ENCODE data around the gene UNKL. TPM values are rescaled to one million over a fixed set of nuclear protein-coding genes. Genes with fewer than 3 reads are reported as not detected.

The UNKL gene
- total RNA-seq, 1 donor from 2014 or later: 144 TPM

DNA sequence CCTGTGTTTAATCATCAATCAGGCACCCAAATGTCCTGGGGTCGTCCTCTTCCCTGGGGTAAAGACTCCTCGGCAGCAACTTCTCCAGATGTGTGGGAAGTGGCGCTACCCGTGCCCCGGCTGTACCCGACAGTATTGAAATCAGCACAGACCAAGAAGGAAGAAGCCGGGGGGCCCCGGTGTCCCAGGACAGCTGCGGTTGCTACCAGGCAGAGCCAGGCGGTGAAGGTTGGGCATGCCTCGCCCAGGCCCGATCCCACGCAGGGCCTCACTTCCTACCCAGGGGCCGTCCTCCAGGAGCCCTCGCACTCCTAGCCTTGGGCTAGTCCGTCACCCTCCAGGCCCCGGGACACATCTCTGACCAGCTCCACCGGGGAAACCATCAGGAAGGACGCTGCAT lies 38.8 kb upstream of the UNKL start:
- DNase-seq (ENCODE audit: low spot score in 2 of 2): no peak
- H3K9me3 ChIP-seq: no peaks in the 10 kb centered on the region
- no peak overlapping the region for H3K4me3 ChIP-seq
- TF ChIP-seq, protein P1, sequence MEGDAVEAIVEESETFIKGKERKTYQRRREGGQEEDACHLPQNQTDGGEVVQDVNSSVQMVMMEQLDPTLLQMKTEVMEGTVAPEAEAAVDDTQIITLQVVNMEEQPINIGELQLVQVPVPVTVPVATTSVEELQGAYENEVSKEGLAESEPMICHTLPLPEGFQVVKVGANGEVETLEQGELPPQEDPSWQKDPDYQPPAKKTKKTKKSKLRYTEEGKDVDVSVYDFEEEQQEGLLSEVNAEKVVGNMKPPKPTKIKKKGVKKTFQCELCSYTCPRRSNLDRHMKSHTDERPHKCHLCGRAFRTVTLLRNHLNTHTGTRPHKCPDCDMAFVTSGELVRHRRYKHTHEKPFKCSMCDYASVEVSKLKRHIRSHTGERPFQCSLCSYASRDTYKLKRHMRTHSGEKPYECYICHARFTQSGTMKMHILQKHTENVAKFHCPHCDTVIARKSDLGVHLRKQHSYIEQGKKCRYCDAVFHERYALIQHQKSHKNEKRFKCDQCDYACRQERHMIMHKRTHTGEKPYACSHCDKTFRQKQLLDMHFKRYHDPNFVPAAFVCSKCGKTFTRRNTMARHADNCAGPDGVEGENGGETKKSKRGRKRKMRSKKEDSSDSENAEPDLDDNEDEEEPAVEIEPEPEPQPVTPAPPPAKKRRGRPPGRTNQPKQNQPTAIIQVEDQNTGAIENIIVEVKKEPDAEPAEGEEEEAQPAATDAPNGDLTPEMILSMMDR (IDR thresholded peaks at IDR 0.05): no peak
- intact Hi-C loops (cut with DNase I): no loop called here
- peaks cover 81 to 90% of the 10 kb centered on the region in 2 donors for H3K36me3 ChIP-seq
- no peak overlapping the region for H3K27ac ChIP-seq
- no peaks in the 10 kb centered on the region for H3K4me1 ChIP-seq
- H3K27me3 ChIP-seq: no peaks in the 10 kb centered on the region

DNA sequence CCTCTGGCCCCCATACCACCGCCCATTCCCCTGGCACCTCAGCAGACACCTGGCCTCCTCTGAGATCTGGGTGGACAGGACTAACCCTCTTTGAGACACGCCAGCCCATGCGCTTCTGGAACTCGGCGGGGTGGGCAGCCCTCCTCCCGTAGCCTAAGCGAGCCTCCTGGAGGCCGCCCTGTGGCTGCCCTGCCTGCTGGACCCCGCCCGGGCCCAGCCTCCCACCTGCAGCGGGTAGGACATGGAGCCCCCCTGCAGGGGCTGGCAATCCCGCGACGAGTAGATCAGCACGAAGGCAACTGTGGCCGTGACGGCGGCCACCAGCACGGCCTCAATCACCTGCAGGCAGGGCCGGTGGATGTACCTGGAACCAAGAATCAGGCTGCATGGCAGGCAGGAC lies 38.0 kb upstream of the UNKL start:
- peaks cover 82 to 92% of the 10 kb centered on the region in 2 donors for H3K36me3 ChIP-seq
- no peaks in the 10 kb centered on the region for H3K4me1 ChIP-seq
- DNase-seq (ENCODE audit: low spot score in 2 of 2): no peak
- TF ChIP-seq, protein P1 (IDR thresholded peaks at IDR 0.05): no peak
- no peaks in the 10 kb centered on the region for H3K27me3 ChIP-seq
- H3K27ac ChIP-seq: no peak overlapping the region
- H3K9me3 ChIP-seq: no peaks in the 10 kb centered on the region
- intact Hi-C loops (cut with DNase I): no loop called here
- H3K4me3 ChIP-seq: no peak overlapping the region

DNA sequence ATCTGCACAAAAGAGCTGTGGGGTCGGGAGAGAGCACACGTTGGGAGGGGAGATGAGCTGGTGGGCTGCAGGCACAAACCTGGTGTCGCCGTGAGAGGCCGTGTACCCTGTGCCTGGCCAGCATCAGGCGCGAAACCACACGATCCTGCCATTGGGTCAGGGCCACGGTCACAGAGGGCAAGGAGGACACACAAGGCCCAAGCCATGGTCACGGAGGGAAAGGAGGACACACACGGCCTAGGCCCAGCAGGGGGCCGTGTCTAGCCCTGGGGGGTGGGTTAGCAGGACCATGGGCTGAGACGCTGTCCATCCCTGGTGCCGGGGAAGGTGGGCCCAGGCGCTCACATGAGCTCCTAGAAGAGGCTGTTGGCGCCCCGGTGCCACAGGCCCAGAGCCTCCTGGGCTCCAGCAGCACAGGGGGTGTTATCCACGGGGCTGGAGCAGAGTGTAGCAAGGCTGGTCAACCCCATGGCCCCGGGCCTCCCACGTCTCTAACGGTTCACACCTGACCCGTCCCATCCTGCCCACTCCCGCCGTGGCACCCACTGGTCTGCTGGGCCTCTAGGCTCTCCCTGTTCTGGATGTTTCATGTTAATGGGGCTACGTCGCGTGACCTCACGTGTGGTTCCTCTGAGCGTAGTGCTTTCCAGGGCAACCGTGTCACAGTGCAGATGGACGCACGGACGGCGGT lies 37.3 kb upstream of the UNKL start:
- Histone ChIP-seq H3K4me1 (no peaks in the 10 kb centered on the region), H3K27me3 (no peaks in the 10 kb centered on the region), H3K4me3 (no peak overlapping the region), H3K9me3 (no peaks in the 10 kb centered on the region), H3K36me3 (peaks cover 83 to 94% of the 10 kb centered on the region in 2 donors), H3K27ac (no peak overlapping the region)
- TF ChIP-seq, protein P1 (IDR thresholded peaks at IDR 0.05): no peak
- intact Hi-C loops (cut with DNase I): no loop called here
- DNase-seq (ENCODE audit: low spot score in 2 of 2): no peak

DNA sequence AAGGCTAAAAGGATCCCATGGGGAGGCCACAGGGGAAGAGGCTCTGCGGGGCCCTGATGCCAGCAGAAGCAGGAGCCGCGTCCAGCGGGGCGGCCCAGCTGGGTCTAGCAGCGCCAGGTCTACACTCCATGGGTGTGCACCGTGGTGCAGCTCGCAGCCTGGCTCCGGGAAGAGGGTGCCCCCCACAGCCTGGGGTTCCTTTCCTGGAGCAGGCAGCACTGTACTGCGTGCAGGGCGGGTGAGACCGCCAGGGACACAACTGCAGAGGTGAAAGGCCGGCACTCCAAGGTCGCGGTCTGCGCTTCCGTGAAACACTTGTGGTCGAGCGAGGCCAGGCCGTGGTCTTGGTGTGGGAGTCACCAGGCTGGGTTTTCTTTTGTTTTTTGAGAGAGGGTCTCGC lies 36.3 kb upstream of the UNKL start:
- Histone ChIP-seq H3K4me3 (no peak overlapping the region), H3K27ac (no peak overlapping the region), H3K27me3 (no peaks in the 10 kb centered on the region), H3K36me3 (peaks cover 83 to 100% of the 10 kb centered on the region in 2 donors), H3K9me3 (no peaks in the 10 kb centered on the region), H3K4me1 (no peaks in the 10 kb centered on the region)
- TF ChIP-seq, protein P1 (IDR thresholded peaks at IDR 0.05): no peak
- intact Hi-C loops (cut with DNase I): no loop called here
- DNase-seq (ENCODE audit: low spot score in 2 of 2): no peak

DNA sequence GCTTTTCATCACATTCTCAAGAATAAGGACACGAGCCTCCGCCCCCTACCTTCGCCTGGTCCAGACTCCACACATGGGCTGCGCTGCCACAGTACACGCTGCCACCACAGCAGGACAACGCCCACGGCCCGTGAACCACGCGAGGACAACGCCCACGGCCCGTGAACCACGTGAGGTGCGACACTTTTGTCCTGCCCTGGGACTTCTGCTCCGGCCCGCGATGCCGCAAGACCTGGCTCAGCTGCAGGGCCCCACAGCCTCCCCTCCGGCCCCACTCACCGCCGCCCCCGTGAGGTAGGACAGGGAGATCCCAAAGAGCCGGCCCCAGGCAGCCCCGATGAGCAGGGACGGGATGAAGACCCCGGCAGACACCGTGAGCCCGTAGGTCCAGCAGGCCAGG lies 35.7 kb upstream of the UNKL start:
- intact Hi-C loops (cut with DNase I): no loop called here
- H3K27ac ChIP-seq: no peak overlapping the region
- TF ChIP-seq, protein P1 (IDR thresholded peaks at IDR 0.05): no peak
- no peaks in the 10 kb centered on the region for H3K27me3 ChIP-seq
- H3K4me3 ChIP-seq: no peak overlapping the region
- peaks cover 77 to 97% of the 10 kb centered on the region in 2 donors for H3K36me3 ChIP-seq
- DNase-seq (ENCODE audit: low spot score in 2 of 2): no peak
- no peaks in the 10 kb centered on the region for H3K4me1 ChIP-seq
- no peaks in the 10 kb centered on the region for H3K9me3 ChIP-seq

Measured in ascending aorta (tissue), 2 donors.